GM19193 (cell line): ENCODE measurements around the gene ZFAND6.
A peak's percentile ranks its signal among the peaks of the same experiment; 100 is the strongest.

Source experiments
- POLR2A ChIP-seq: IDR thresholded peaks from 4 replicates; pipeline ENCODE4 v1.6.1; 2011; ENCODE audit not compliant: insufficient read depth, insufficient read length; ENCODE audit errors: extremely low read depth

The ZFAND6 gene

GRCh38 chr15:80152896-80153876 is 93.7 kb downstream of the ZFAND6 start, which contains the start of gene FAH:
Gene FAH, plus strand, starts transcription at chr15:80152999. Its CDS starts 56 bp downstream, at chr15:80153055.
- TF ChIP-seq POLR2A, result peak; percentile 42

GRCh38 chr15:80153900-80154299 is 94.4 kb downstream of the ZFAND6 start:
- no peak for TF ChIP-seq POLR2A

DNA sequence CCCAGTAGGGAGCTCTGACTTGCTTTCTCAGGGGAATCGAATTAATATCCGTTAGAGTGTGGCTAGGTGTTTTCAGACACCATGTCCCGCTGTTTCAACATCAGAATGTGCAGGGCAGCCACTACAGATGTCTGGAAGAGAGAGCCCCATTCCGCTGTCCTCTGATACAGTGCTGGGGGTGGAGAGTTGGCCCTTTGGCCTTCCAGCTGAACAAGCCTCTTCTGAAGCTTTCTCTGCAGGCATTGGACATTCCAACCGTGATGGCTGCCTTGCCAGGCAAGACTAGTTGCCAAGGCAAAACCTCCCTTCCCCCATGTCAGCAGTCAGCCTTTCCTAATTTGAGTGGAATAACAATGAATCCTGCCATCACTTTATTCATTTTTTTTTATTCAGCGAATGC is 94.9 kb downstream of the ZFAND6 start:
- no peak for TF ChIP-seq POLR2A

- TF ChIP-seq POLR2A, result no peak
Observed at GRCh38 chr15:80155001-80155377, 95.5 kb downstream of the ZFAND6 start.

- TF ChIP-seq POLR2A, result no peak
Observed at GRCh38 chr15:80156176-80156720, 96.8 kb downstream of the ZFAND6 start.

DNA sequence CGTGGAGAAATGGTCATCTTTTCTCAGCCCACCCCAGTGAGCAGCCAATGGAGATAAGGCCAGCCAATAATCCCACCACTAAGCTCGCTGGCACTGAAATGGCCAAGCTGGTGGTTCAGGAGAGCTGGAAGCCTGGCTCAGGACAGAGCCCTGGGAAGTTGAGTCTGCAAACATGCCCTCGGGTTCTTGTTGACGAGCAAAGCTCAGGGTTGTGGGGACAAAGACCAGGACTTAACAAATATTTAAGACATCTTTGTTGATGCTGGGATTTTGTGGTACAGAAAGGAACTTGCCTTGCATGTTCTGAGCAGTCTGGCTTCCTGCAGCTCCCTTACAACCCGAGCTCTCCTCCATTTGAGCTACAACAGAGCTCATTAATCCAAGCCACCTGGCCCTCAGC is 97.7 kb downstream of the ZFAND6 start:
- TF ChIP-seq POLR2A, result no peak

DNA sequence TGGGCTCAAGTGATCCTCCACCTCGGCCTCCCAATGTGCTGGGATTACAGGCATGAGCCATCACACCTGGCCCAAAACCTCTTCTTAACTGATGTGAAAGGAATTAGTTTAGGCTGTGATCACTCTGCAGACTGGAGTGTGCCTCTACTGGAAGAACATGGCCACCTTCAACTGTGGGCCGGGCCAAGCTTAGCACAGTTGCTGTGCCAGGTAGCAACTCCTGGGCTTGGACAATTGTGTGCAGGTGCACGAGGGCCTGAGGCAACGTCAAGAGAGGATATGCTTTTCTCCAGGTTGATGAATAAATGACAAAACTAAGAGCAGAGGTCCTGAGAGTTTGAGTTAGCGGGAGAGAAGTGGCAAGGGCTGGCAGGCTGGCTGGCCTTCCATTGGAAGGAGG is 99.8 kb downstream of the ZFAND6 start:
- TF ChIP-seq POLR2A, result no peak

GRCh38 chr15:80159811-80160569 is 100.5 kb downstream of the ZFAND6 start:
- no peak for TF ChIP-seq POLR2A

GRCh38 chr15:80160570-80161156 is 101.2 kb downstream of the ZFAND6 start:
- TF ChIP-seq POLR2A, result peak; percentile 17

DNA sequence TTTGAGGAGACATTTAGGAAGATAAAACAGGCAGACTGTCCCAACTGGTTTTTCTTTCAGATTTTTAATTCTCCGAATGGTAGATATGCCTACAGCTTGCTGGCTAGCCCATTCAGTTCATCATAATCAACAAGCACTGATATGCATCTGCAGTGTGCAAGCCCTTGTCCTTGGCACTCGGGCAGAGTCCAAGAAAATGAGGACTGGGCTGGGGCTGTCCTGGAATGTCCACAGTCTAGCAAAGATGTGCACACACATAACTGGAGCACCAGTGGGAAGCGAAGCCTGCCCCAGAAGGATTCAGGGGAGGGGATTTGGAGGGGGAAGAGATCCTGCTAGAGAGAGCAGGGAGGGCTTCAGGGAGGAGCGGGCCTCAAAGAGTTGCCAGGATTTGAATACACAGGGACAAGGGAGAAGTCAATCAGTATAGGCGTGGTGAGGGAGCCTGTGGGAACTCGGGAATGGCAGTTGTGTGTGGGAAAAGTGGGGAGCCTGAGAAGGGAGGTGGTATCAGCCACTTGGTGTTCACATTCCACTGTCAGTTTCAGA is 102.1 kb downstream of the ZFAND6 start:
- no peak for TF ChIP-seq POLR2A

DNA sequence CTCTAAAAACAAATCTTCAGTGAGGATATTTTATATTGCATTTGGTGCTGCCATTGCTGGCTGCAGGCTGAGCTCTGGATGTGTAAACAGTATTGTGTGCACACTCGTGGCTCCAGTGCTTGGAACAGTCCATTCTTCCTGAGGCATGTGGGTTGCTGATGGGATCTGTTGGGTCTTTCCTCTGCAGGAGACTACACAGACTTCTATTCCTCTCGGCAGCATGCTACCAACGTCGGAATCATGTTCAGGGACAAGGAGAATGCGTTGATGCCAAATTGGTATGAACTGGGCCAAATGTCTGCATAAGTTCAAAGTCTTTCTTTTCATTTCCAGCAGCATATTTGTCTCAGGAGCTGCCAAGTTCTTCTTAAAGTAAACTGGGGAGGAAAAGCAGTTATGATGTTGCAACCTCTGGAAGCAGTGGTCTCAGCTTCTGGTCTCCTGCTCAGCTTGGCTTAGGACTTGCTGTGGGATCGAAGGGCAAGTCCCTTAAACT is 102.6 kb downstream of the ZFAND6 start:
- TF ChIP-seq POLR2A, result no peak

GRCh38 chr15:80163217-80163616 is 103.7 kb downstream of the ZFAND6 start:
- TF ChIP-seq POLR2A, result no peak

GRCh38 chr15:80163897-80164296 is 104.4 kb downstream of the ZFAND6 start:
- TF ChIP-seq POLR2A, result no peak

DNA sequence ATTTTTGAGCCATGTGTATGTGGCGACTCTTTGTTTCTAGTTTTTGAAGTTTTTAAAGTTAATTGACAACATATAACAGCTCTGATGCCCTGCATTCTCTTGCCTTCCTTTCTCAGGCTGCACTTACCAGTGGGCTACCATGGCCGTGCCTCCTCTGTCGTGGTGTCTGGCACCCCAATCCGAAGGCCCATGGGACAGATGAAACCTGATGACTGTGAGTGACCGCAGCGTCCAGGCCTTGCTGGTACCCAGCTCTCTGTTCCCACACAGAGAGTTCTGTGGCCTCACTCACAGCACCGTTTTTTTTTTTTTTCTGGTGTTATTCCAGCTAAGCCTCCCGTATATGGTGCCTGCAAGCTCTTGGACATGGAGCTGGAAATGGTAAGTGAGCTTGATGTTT is 108.5 kb downstream of the ZFAND6 start:
- no peak for TF ChIP-seq POLR2A

- TF ChIP-seq POLR2A, result no peak
Observed at GRCh38 chr15:80168421-80168820, 108.9 kb downstream of the ZFAND6 start.

DNA sequence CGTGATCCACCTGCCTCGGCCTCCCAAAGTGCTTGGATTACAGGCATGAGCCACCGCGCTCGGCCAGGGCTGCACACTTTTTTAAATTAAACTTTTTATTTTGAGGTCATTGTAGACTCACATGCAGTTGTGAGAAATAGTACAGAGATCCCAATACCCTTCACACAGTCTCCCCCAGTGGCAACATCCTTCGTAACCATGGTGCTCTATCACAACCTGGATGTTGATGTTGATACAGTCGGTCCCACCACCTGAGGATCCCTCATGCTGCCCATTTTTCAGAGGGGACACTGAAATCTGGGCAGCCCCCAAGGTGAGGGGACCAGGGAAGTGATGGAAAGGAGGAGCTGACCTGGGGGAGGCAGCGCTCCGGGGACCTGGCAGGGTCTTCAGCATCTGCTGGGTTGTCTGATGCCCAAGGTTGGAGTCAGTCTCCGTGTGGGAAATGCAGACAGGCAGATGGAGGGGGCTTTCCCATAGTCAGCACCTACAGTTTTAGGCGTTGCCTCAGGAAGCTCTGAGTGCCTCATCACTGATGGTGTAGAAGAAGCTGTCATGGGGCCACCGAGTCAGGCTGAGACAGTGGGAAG is 110.4 kb downstream of the ZFAND6 start:
- no peak for TF ChIP-seq POLR2A
